ENCODE results near the gene GATAD1.
"Not testable (repeated sequence)": the region's sequence is repeated elsewhere in the genome, so short reads cannot be mapped to it uniquely, and the experiment has no call there.

GATAD1 gene

GRCh38 chr7:92446869-92447344 lies 375 bp upstream of the GATAD1 start:
- no peak for FAIRE-seq
- TF ChIP-seq POLR2A (IDR thresholded peaks at IDR 0.05; ENCODE audit: low read depth, low read length) (no peak), POLR2AphosphoS5 (IDR thresholded peaks at IDR 0.05; ENCODE audit: low read depth, low read length) (no peak), TAF1 (IDR thresholded peaks at IDR 0.05; ENCODE audit: borderline replicate concordance, low read depth, low read length) (no peak)
- DNase-seq (ENCODE audit: insufficient read length): no peak

DNA sequence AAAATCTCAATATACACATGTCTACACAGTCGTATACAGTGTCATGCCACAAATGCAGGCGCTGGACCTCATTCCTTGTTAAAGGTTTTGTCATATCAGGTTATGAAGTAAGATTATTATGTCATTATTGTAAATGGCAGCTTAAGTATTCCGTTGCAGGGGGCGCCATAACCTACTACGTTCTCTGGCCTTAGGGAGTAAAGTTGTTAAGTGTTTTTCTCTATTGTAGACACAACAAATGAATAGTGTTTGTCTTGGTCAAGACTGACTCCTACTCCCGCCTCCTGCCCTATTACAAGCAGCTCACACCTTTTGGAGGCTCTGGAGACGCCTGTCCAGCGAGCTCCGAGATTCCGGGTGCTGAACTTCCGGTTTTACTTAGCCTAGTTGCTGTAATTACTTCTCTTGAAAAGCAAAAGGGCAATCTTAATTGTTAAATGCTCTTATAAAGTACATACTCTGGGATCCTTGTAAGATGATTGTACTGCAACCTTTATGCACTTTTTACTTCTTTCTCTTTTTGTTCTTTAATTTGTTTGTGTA lies 994 bp downstream of the GATAD1 start:
- FAIRE-seq (peak; percentile 78), DNase-seq (ENCODE audit: insufficient read length) (peak; percentile 19)
- TF ChIP-seq TAF1 (IDR thresholded peaks at IDR 0.05; ENCODE audit: borderline replicate concordance, low read depth, low read length) (no peak), POLR2AphosphoS5 (IDR thresholded peaks at IDR 0.05; ENCODE audit: low read depth, low read length) (peak; percentile 37; the same call in 1 of the 2 replicates)

- FAIRE-seq: no peak
- TF ChIP-seq POLR2AphosphoS5 (IDR thresholded peaks at IDR 0.05; ENCODE audit: low read depth, low read length) (no peak), POLR2A (IDR thresholded peaks at IDR 0.05; ENCODE audit: low read depth, low read length) (no peak), TAF1 (IDR thresholded peaks at IDR 0.05; ENCODE audit: borderline replicate concordance, low read depth, low read length) (no peak)
Observed at GRCh38 chr7:92451645-92452044, 4.4 kb downstream of the GATAD1 start.

GRCh38 chr7:92456236-92456635 lies 9.0 kb downstream of the GATAD1 start:
- no peak for DNase-seq (ENCODE audit: insufficient read length)
- TF ChIP-seq POLR2AphosphoS5 (IDR thresholded peaks at IDR 0.05; ENCODE audit: low read depth, low read length): no peak
- TF ChIP-seq POLR2A (IDR thresholded peaks at IDR 0.05; ENCODE audit: low read depth, low read length): no peak
- TF ChIP-seq TAF1 (IDR thresholded peaks at IDR 0.05; ENCODE audit: borderline replicate concordance, low read depth, low read length): no peak
- no peak for FAIRE-seq

More at GRCh38 chr7:92451645-92452044, 4.4 kb downstream of the GATAD1 start:
- no peak for DNase-seq (ENCODE audit: insufficient read length)

- TF ChIP-seq TAF1 (IDR thresholded peaks at IDR 0.05; ENCODE audit: borderline replicate concordance, low read depth, low read length) (no peak), POLR2A (IDR thresholded peaks at IDR 0.05; ENCODE audit: low read depth, low read length) (no peak), POLR2AphosphoS5 (IDR thresholded peaks at IDR 0.05; ENCODE audit: low read depth, low read length) (no peak)
- FAIRE-seq: no peak
- DNase-seq (ENCODE audit: insufficient read length): no peak
Observed at GRCh38 chr7:92460109-92460508, 12.8 kb downstream of the GATAD1 start.

GRCh38 chr7:92460510-92460909 lies 13.2 kb downstream of the GATAD1 start:
- TF ChIP-seq POLR2A (IDR thresholded peaks at IDR 0.05; ENCODE audit: low read depth, low read length) (no peak), TAF1 (IDR thresholded peaks at IDR 0.05; ENCODE audit: borderline replicate concordance, low read depth, low read length) (no peak), POLR2AphosphoS5 (IDR thresholded peaks at IDR 0.05; ENCODE audit: low read depth, low read length) (no peak)
- FAIRE-seq (no peak), DNase-seq (ENCODE audit: insufficient read length) (no peak)

- FAIRE-seq (peak; percentile 93), DNase-seq (ENCODE audit: insufficient read length) (peak; percentile 31)
- TF ChIP-seq TAF1 (IDR thresholded peaks at IDR 0.05; ENCODE audit: borderline replicate concordance, low read depth, low read length): no peak
- no peak for TF ChIP-seq POLR2A (IDR thresholded peaks at IDR 0.05; ENCODE audit: low read depth, low read length)
- no peak for TF ChIP-seq POLR2AphosphoS5 (IDR thresholded peaks at IDR 0.05; ENCODE audit: low read depth, low read length)
Observed at GRCh38 chr7:92461027-92462003, 14.0 kb downstream of the GATAD1 start.

DNA sequence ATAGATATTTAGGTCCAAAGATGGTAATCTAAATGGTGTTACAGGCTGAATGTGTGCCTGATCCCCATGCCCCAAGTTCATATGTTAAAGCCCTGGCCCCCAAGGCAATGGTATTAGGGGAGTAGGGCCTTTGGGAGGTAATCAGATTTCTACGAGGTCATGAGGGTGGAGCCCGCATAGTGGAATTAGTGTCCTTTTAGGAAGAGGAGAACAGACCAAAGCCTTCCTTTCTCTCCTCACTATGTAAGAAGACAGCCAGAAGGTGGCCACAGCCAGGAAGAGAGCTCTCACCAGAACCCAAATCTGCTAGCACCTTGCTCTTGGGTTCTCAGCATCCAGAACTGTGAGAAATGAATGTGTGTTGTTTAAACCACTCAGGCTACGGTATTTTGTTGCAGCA lies 15.3 kb downstream of the GATAD1 start:
- TF ChIP-seq POLR2AphosphoS5 (IDR thresholded peaks at IDR 0.05; ENCODE audit: low read depth, low read length) (no peak), POLR2A (IDR thresholded peaks at IDR 0.05; ENCODE audit: low read depth, low read length) (no peak), TAF1 (IDR thresholded peaks at IDR 0.05; ENCODE audit: borderline replicate concordance, low read depth, low read length) (no peak)
- DNase-seq (ENCODE audit: insufficient read length) (no peak), FAIRE-seq (no peak)

GRCh38 chr7:92464515-92464914 lies 17.2 kb downstream of the GATAD1 start:
- TF ChIP-seq TAF1 (IDR thresholded peaks at IDR 0.05; ENCODE audit: borderline replicate concordance, low read depth, low read length) (no peak), POLR2A (IDR thresholded peaks at IDR 0.05; ENCODE audit: low read depth, low read length) (no peak), POLR2AphosphoS5 (IDR thresholded peaks at IDR 0.05; ENCODE audit: low read depth, low read length) (no peak)
- FAIRE-seq (no peak), DNase-seq (ENCODE audit: insufficient read length) (no peak)

DNA sequence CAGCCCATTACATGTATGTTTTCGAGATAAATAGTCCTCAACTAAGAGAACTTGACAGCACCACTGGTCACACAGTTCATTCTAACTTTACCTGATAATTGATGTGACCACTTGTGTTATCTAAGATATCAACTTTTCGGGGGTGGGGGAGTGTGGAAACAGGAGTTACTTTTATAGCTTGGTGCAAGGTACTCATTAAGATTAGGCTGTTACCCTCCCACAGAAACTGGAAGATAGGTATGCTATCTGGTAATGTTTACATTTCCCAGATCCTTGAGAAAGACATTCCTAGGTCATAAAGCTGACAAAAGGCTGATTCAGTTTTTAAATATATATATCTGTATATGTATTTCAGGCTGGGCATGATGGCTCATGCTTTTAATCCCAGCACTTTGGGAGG lies 19.4 kb downstream of the GATAD1 start:
- TF ChIP-seq POLR2AphosphoS5 (IDR thresholded peaks at IDR 0.05; ENCODE audit: low read depth, low read length): no peak
- no peak for TF ChIP-seq TAF1 (IDR thresholded peaks at IDR 0.05; ENCODE audit: borderline replicate concordance, low read depth, low read length)
- no peak for TF ChIP-seq POLR2A (IDR thresholded peaks at IDR 0.05; ENCODE audit: low read depth, low read length)
- FAIRE-seq: no peak
- no peak for DNase-seq (ENCODE audit: insufficient read length)

DNA sequence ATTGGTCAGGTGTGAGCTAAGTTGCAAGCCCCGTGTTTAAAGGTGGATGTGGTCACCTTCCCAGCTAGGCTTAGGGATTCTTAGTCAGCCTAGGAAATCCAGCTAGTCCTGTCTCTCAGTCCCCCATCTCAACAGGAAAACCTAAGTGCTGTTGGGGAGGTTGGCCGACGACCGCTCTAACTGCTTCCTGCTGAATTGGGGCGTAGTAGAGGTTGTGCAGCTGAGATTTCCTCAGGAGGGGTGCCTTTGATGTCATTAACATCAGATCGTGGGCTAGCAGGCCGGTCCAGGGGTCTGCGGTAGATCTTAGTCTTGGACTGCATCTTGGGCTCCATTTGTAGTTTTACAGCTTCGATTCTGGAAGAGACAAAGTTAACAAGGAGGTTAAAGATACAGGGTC lies 21.3 kb downstream of the GATAD1 start:
- not testable (repeated sequence) for FAIRE-seq; DNase-seq (ENCODE audit: insufficient read length)

DNA sequence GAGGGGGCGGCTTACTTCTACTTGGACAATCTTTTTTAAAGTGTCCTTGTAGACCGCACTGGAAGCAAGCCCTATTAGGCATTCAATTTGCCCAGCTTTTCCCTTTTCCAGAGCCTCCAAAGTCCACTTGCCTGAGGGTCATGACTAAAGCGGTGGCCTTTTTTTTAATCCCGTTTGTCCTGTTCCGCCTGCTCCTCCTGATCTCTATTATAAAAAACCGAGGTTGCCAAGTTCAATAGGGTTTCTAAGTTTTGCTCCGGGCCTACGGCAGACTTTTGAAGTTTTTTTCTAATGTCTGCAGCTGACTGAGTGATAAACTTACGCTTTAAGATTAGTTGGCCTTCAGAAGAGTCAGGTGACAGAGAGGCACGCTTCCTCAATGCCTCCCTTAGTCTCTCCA lies 26.7 kb downstream of the GATAD1 start:
- FAIRE-seq; DNase-seq (ENCODE audit: insufficient read length): not testable (repeated sequence)

DNA sequence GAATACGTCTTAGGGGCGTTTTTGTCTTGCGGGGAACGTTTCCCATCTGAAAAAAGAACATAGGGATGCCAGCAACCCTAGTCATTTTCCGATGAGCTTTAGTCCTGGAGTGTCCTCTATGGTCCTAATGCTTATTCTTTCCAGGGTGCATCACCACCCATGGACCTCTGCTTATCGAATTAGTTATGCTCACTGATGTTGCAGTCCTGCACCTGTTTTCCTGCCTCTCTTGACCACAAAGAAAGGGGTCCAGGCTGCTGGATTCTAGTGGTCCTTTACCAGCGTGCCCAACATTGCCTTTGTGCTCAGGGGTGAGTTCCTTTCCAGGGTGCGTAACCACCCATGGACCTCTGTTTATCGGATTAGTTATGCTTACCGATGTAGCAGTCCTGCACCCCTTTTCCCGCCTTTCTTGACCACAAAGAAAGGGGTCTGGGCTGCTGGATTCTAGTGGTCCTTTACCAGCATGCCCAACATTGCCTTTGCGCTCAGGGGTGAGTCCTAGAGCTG lies 28.0 kb downstream of the GATAD1 start:
- FAIRE-seq: not testable (repeated sequence)

DNA sequence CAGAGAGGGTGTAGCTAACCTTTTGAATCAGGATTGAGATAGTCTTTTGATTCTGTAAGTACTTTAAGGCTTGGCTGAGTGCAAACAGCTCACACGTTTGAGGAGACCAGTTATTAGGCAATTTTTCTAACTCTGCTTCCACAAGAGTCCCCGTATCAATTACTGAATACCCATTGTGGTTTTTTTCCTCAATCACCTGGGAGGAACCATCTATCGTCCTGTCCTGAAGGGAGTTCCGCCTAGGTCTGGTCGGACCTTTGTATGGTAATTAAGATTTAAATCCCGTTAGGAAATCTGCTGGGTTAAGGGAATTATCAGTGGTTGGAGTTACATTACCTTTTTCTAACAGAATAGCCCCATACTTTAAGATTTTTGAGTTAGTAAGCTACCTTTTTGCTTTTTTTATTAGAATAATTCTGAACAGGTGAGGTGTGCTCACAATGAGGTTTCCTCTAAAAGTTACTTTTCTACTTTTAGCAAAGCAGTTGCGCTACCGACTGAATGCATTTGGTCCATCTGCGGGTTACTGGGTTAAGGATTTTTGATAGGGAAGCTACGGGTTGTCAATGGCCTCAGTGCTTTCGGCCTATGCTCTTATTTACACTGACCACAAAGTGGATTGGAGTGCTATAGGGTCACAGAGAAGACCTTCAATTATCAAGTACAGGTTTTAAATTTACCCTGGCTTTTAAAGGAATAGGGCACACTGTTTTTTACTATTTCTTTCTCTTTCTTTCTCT lies 28.7 kb downstream of the GATAD1 start:
- not testable (repeated sequence) for FAIRE-seq; DNase-seq (ENCODE audit: insufficient read length)

More for the DNA sequence above, 28.0 kb downstream of the GATAD1 start:
- not testable (repeated sequence) for DNase-seq (ENCODE audit: insufficient read length)

- not testable (repeated sequence) for FAIRE-seq
Observed at GRCh38 chr7:92477681-92478080, 30.4 kb downstream of the GATAD1 start, which contains the start of gene ERVW-1. TSS of gene ERVW-1 (minus strand) at chr7:92477946. CDS start at chr7:92470381, 7,565 bp downstream.

More at GRCh38 chr7:92477681-92478080, 30.4 kb downstream of the GATAD1 start, which contains the start of gene ERVW-1:
- not testable (repeated sequence) for DNase-seq (ENCODE audit: insufficient read length)
